Ramos (cell line): ENCODE results near the gene SPEF1.
"Not testable (repeated sequence)": the region's sequence is repeated elsewhere in the genome, so short reads cannot be mapped to it uniquely, and the experiment has no call there.

Experiments used
- in situ Hi-C: fragments of 300-500 bp; cut with MboI; formaldehyde crosslinking; loops from one replicate; pipeline ENCODE4 v1.14.3; 2022; ENCODE audit warnings: low sequenced_read_pairs; ENCODE audit not compliant: unreplicated experiment

Gene SPEF1, protein sequence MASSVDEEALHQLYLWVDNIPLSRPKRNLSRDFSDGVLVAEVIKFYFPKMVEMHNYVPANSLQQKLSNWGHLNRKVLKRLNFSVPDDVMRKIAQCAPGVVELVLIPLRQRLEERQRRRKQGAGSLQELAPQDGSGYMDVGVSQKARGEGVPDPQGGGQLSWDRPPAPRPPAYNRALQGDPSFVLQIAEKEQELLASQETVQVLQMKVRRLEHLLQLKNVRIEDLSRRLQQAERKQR

DNA sequence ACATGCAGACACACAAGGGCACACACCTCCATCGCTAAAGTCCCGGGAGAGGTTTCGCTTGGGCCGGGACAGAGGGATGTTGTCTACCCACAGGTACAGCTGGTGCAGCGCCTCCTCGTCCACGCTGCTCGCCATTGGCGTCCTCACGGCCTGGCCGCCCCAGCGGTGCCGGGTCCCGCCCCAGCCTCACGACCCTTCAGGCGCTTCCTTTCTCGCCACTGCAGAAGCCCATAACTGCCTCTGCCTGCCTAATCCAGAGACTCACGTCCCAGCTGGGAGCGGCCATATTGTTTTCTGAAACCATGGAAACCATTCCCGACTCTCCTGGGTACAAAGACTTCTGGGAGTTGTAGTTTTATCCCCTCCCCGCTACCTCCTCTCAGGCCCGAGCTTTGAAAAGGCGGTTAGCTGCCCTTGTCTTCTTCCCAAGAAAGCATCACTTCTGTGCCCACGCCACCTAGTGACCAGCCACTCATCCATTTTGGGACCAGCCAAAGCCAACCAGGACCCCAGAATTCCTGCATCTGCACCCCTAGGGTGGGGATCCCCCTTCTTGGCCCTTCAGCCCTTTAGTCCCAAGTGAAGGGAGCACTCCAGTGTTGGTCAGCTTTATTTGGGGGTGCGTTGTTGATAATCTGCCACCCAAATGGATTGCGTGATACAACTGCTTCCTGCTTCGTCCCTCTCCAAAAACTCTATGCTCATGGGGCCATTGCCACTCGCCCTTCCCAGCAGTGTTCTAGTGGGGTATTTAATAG, at the start of gene SPEF1:
Gene SPEF1, minus strand, starts transcription at position 296 of the 758 bp plus-strand sequence. Its CDS starts 161 bp downstream, at position 135.
- in situ Hi-C loops = loop anchor here (10.0 kb wide), 1 partner anchor 293 kb away; no protein-coding TSS in a partner anchor

GRCh38 chr20:3829891-3830290, 48.6 kb upstream of the SPEF1 start:
- in situ Hi-C loops = not testable (repeated sequence)

- in situ Hi-C loops = no loop called here
Observed at GRCh38 chr20:3828798-3829197, 47.5 kb upstream of the SPEF1 start.

DNA sequence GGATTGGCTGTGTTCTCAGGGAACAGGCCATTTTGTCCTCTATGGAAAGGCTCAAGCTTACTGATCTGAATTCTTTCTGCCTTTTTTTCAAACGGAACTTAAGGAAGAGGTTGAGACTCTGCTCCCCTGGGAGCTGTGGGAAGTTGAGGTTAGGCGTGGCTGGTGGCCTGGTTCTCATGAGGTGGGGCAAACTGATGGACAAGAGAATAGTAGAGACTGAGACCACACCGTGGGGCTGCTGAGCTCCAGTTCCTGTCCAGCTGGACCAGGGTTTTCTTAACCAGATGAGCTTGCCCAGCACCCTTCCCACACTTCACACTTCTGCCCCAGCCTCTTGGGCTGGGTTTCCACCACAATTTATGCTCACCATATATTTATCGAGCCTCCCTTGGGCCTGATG, 45.2 kb upstream of the SPEF1 start:
- in situ Hi-C loops = no loop called here

GRCh38 chr20:3825526-3825925, 44.3 kb upstream of the SPEF1 start:
- in situ Hi-C loops = no loop called here

DNA sequence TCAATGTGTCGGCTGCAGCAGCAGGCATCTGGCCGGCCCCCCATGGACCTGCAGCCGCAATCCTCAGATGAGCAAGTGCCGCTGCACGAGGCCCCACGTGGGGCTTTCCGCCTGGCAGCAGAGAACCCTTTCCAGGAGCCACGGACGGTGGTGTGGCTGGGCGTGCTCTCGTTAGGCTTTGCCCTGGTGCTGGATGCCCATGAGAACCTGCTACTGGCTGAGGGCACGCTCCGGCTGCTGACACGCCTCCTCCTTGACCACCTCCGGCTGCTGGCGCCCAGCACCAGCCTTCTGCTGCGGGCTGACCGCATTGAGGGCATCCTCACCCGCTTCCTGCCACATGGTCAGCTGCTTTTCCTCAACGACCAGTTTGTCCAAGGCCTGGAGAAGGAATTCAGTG, 42.6 kb upstream of the SPEF1 start:
- in situ Hi-C loops = no loop called here

DNA sequence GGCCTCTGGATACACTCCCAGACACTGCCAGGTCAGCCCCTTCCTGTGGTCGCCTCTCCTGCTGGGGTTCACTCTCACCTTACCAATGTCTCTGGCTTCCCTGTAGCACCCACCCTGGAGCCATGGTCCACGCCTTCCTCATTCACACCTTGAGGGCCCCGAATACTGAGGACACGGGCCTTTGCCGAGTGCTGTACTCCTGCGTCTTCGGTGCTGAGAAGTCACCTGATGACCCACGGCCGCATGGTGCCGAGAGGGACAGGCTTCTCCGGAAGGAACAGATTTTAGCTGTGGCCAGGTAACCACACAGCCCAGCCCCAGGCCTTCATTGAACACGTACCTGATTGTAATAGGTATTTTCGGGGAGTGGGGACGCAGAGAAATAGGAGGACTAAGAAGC, 40.7 kb upstream of the SPEF1 start:
- in situ Hi-C loops = no loop called here

DNA sequence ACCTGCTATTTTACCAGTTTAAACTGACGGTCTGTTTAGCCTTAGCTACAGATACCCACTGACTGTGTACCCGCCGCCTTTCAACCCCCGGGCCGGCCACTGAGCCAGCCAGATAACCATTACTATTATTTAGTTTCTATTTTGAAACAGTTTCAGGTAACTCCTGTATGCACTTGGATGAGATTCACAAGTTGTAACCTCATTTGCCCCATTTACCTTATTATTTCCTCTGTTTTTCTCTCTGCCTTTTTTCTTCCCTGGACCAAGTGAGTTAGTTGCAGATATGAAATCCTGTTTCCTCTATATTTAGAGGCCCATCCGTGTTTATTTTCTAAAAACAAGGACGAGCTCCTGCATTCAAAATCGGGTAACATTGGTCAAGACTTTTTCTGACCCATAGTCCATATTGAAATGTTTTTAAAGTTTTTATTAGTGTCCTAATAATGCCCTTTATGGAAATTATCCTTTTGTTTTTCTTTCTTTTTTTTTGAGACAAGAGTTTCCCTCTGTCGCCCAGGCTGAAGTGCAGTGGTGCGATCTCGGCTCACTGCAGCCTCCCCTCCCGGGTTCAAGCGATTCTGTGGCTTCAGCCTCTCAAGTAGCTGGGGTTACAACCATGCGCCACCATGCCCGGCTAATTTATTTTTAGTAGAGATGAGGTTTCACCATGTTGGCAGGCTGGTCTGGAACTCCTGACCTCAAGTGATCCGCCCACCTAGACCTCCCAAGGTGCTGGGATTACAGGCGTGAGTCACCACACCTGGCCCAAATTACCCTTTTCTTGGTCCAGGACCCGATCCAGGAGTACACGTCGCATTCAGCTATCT, 39.9 kb upstream of the SPEF1 start:
- in situ Hi-C loops = no loop called here

- in situ Hi-C loops = no loop called here
Observed at GRCh38 chr20:3820048-3820900, 39.0 kb upstream of the SPEF1 start, which contains the start of gene AP5S1. Gene AP5S1, plus strand, starts transcription at chr20:3820547. Its CDS starts 1,571 bp downstream, at chr20:3822118.

GRCh38 chr20:3819411-3820047, 38.3 kb upstream of the SPEF1 start:
- in situ Hi-C loops = no loop called here

DNA sequence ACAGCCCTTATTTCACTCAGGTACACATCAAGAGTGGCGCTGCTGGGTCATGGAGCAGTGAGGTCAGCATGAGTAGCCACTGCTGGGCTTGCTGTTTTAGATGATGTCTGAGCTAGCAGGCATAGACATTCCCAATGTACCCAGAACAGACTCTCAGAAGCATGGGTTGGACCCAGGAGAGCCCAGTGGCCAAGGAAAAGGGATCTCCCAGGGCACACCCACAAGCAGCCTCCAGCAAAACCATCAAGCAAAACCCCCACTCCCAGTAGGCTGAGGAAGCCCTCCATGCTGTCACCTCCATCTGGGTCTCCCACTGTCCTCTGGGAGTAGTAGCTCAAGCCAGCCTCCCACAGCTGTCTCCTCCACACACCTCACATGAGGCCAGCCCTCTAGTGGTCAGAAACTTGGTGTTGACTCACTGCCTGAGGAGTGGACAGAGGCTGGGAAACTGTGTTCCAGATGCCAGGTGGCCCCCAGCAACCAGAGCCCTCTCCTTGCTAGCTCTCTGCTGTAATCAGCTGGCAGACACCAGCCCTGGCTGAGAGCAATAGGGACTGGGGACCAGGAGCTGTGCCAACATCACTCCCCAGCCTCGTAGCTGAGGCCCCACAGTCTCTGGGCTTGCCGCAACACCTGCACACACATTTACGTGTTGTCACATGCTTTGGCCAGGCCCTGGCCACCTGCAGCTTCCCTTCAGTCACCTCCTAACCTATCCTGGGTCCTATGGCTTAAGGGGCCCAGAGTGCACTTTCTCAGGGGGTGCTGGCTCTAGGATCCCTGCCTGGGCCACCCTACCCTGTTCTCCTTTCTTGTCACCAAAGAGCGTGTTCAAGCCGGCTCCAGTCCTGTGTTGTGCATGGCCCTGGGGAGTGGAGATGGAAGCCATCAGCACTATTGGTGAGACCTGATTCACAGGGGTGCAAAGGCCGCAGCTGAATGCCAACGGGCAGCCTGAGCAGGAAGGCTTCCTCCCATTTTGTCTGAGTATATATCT, 37.2 kb upstream of the SPEF1 start:
- in situ Hi-C loops = no loop called here

DNA sequence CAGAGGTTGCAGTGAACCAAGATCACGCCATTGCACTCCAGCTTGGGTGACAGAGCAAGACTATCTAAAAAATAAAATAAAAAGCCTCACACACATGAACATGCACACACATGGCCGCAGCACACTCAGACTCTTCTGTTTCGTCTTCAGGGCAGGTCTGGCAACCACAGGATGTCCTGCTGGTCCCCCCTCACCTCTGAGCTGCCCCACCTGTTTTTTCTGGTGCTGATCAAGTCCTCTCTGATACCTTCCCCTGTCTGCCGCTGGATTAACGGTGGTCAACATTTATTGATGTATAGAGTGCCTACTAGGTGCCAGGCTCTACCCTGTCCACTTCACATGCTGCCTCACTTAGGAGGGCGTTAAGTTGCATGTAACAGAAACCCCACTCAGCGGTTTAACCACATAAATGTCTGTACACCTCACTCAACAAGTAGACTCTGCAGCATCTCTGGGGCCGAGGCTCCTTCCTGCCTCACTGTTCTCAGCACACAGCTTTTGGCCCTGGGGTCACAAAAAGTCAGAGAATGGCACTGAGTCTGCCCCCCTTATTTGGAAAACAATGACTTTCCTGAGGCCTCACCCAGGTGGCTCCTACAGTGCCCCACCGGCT, 34.6 kb upstream of the SPEF1 start:
- in situ Hi-C loops = no loop called here

DNA sequence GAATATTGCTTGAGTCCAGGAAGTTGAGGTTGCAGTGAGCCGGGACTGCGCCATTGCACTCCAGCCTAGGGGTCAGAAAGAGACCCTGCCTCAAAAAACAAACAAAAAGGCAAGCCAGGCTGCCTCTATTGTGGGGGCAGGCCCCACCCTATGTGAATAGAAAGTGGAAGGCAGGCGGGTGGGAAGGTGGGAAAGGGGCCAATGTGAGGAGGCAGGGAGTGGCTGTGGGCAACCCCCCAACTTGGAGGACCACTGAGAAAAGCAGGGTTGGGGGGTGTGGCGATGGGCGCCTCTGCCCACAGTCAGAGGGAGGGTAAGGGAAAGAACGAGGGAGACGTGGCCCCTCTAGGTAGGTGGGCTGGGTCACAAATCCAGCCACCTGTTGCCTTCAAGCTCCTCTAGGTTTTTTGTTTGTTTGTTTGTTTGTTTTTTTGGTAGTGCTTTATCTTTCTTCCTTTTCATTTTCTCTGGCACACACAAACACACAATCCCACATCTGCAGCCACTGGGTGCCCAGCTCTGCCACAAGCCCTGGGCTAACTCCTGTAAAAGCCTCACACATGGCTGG, 33.8 kb upstream of the SPEF1 start:
- in situ Hi-C loops = no loop called here

DNA sequence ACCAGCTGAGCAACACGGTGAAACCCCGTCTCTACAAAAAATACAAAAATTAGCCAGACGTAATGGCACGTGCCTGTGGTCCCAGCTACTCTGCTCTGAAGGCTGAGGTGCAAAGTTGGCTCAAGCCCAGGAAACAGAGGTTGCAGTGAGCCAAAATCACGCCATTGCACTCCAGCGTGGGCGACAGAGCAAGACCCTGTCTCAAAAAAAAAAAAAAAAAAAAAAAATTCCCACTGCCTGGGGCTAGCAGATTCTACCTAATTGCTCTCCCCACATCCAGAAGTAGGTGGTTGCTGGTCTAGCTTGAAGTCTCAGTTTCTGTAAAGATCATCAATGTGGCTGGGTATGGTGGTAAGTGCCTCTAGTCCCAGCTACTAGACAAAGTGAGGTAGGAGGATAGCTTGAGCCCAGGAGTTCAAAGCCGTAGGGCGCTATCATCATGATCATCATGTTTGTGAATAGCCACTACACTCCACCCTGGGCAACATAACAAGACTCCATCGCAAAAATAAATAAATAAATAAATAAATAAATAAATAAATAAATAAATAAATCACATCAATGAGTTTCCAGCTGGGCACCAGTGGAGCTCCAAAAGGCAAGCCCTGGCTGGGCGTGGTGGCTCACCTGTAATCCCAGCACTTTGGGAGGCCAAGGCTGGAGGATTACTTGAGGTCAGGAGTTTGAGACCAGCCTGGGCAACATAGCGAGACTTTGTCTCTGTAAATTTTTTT, 32.8 kb upstream of the SPEF1 start:
- in situ Hi-C loops = no loop called here

DNA sequence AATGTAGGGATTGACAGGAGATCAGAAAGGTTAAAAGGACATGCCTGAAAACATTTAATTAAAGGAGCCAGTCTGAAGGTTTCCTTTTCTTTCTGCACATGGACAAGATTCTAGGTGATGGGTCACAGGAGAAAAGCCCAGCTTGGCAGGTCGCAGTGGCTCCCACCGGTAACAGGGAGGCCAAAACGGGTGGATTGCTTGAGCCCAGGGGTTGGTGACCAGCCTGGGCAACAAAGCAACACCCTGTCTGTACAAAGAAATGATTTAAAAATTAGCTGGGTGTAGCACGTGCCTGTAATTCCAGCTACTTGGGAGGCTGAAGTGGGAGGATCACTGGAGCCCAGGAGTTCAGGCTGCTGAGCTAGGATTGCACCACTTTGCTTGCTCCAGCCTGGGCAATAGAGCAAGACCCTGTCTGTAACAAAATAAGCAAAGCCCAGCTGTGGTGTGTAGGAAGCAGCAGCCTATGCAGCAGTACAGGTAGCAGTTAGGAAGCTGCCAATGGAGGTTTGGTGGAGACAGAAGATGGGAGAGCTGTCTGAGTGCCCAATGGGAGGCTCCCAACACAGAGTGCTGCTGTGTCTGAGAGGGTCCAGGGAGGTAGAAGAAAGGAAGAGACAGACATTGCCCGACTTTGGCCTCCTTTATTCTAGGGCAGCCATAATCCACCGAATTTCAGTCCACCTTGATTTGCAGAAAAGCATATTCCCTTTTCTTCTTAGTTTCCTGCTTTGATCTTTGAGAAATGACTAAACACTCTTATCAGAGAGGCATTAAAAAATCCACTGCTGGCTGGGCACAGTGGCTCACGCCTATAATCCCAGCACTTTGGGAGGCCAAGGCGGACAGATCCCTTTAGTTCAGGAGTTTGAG, 32.0 kb upstream of the SPEF1 start:
- in situ Hi-C loops = no loop called here

- in situ Hi-C loops = no loop called here
Observed at GRCh38 chr20:3812259-3812681, 31.0 kb upstream of the SPEF1 start.
